K562 (cell line): Measurements from ENCODE around the gene DIPK1A. TPM values are rescaled to one million over a fixed set of nuclear protein-coding genes. Genes with fewer than 3 reads are reported as not detected.

ENCODE experiments used
- BACH1 ChIP-seq: fragments of 200-800 bp; sonication (Bioruptor generic); IDR thresholded peaks from 2 replicates; pipeline ENCODE4 v1.6.1; 2016; ENCODE audit warnings: missing genetic modification characterization, missing compliant biosample characterization
- CEBPB ChIP-seq: fragments of 450-650 bp; IDR thresholded peaks from 2 replicates; pipeline ENCODE4 v1.6.1; 2016; ENCODE audit warnings: missing genetic modification characterization, missing compliant biosample characterization
- DIDO1 ChIP-seq: fragments of 450-650 bp; IDR thresholded peaks from 2 replicates; pipeline ENCODE4 v1.6.1; 2016; ENCODE audit warnings: low read depth, missing biosample characterization, missing genetic modification characterization
- E2F1 ChIP-seq: sonication (generic); formaldehyde crosslinking; IDR thresholded peaks from 2 replicates; pipeline ENCODE4 v1.8.1; 2023; ENCODE audit warnings: mild to moderate bottlenecking, missing genetic modification reagents, moderate library complexity
- HMG20B ChIP-seq: fragments of 250-450 bp; sonication (Bioruptor Pico); IDR thresholded peaks from 2 replicates; pipeline ENCODE4 v1.5.0; 2021; ENCODE audit warnings: mild to moderate bottlenecking
- HMGN3 ChIP-seq: IDR thresholded peaks from 2 replicates; pipeline ENCODE4 v1.6.1; 2011; ENCODE audit warnings: borderline replicate concordance, low read depth, mild to moderate bottlenecking, mixed read lengths, low read length; ENCODE audit not compliant: insufficient read length; ENCODE audit errors: extremely low read depth
- JUNB ChIP-seq: fragments of 450-650 bp; formaldehyde crosslinking; conservative IDR thresholded peaks from 2 replicates; pipeline ENCODE4 v1.4.0; 2020; ENCODE audit warnings: mild to moderate bottlenecking
- MXD1 ChIP-seq: fragments of 250-450 bp; sonication (Bioruptor Pico); IDR thresholded peaks from 2 replicates; pipeline ENCODE4 v1.8.0; 2021; ENCODE audit warnings: borderline replicate concordance, mild to moderate bottlenecking, moderate library complexity; ENCODE audit not compliant: poor library complexity, severe bottlenecking
- NBN ChIP-seq: fragments of 450-650 bp; IDR thresholded peaks from 2 replicates; pipeline ENCODE4 v1.6.1; 2016; ENCODE audit warnings: low read depth, mild to moderate bottlenecking
- PCBP2 ChIP-seq: fragments of 200-400 bp; formaldehyde crosslinking; IDR thresholded peaks from 2 replicates; pipeline ENCODE4 v1.6.1; 2018; ENCODE audit warnings: low read length, low read depth, mild to moderate bottlenecking, moderate library complexity; ENCODE audit not compliant: poor library complexity, severe bottlenecking
- SMAD3 ChIP-seq: fragments of 450-650 bp; formaldehyde crosslinking; conservative IDR thresholded peaks from 2 replicates; pipeline ENCODE4 v1.4.0; 2020; ENCODE audit warnings: mild to moderate bottlenecking
- STAT5B ChIP-seq: fragments of 250-450 bp; sonication (Bioruptor Pico); IDR thresholded peaks from 2 replicates; pipeline ENCODE4 v1.8.0; 2021; ENCODE audit warnings: mild to moderate bottlenecking, inconsistent platforms
- TBL1XR1 ChIP-seq, 2 experiments: IDR thresholded peaks; 2 replicates each; pipeline ENCODE4 v1.6.1; 2012; ENCODE audit warnings: improper control_type of control experiment in 2 of 2, low read length in 2 of 2, mild to moderate bottlenecking in 1 of 2
- ZKSCAN8 ChIP-seq: fragments of 200-800 bp; sonication (Bioruptor generic); IDR thresholded peaks from 2 replicates; pipeline ENCODE4 v1.6.1; 2016; ENCODE audit warnings: missing genetic modification characterization, missing compliant biosample characterization
- ZNF174 ChIP-seq: fragments of 250-450 bp; sonication (Bioruptor Pico); IDR thresholded peaks from 2 replicates; pipeline ENCODE4 v1.4.0; 2020; ENCODE audit warnings: mild to moderate bottlenecking
- ZNF609 ChIP-seq: sonication (generic); formaldehyde crosslinking; IDR thresholded peaks from 2 replicates; pipeline ENCODE4 v1.8.1; 2023; ENCODE audit warnings: missing genetic modification reagents, mild to moderate bottlenecking, borderline replicate concordance
- polyA plus RNA-seq, 8 experiments: library from polyadenylated mRNA; depleted of rRNA in 4 of 8; stranded (reverse) in 5 of 8; unstranded in 3 of 8; fragments of >200 nt; fragmentation: Nextera tagmentation in 2 of 8; fragmentation: Illumina TruSeq in 1 of 8; extraction: Ambion mirVana in 2 of 8; extraction: Trizol in 1 of 8; gene quantifications; 2 replicates each; pipeline versions ENCODE4 v1.2.1 to v1.2.3, GENCODE V29; 2011 to 2014; ENCODE audit warnings: inconsistent platforms in 1 of 8, missing spikeins in 1 of 8
- total RNA-seq, 7 experiments: library from RNA; depleted of rRNA in 6 of 7; stranded (reverse); fragments of >200 nt in 6 of 7; fragmentation: Illumina TruSeq in 2 of 7; extraction: Trizol in 2 of 7; gene quantifications; 2 replicates each; pipeline versions ENCODE4 v1.2.1 to v1.2.3, GENCODE V29; 2011 to 2021; ENCODE audit warnings: low replicate concordance in 1 of 7
- TF ChIP-seq, protein P1 (sequence below): IDR thresholded peaks from 2 replicates; pipeline ENCODE4 v1.6.1; 2016; ENCODE audit warnings: missing genetic modification characterization, missing compliant biosample characterization
- TF ChIP-seq, protein P2 (sequence below): fragments of 200-800 bp; sonication (Bioruptor generic); IDR thresholded peaks from 2 replicates; pipeline ENCODE4 v1.6.1; 2017; ENCODE audit warnings: missing genetic modification characterization, missing compliant biosample characterization

DIPK1A gene
- total and polyA plus RNA-seq, 9 of the 15 experiments (the other 6 are each of a cell fraction or from before 2014, with no cell fraction given), result 0.54 to 2.5 (median 1.3) TPM

DNA sequence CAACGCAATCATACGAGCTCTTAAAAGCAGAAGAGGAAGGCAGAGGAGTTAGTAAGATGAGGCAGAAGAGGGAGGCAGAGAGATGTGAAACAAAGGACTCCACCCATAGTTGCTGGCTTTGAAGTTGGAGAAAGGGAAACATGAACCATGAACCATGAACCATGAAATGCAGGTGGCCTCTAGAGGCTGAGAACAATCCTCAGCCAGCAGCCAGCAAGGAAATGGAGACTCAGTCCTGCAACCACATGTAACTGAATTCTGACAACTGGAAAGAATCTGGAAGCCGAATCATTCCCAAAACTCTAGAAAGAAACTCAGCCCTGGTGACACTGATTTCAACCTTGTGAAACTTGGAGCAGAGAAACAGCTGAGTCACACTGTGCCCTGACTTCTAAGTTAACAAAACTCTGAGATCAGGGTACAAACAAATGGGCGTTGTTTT, 10.1 kb downstream of the DIPK1A start (continued):
- no peak for TF ChIP-seq ZNF609 (CRISPR knock-in tag)
- TF ChIP-seq TBL1XR1 (IDR thresholded peaks at IDR 0.05; ENCODE audit: low read length in 2 of 2), result no peak
- no peak for TF ChIP-seq SMAD3 (CRISPR knock-in tag)
- TF ChIP-seq MXD1, result no peak
- TF ChIP-seq E2F1 (CRISPR knock-in tag), result no peak
- TF ChIP-seq, protein P1, sequence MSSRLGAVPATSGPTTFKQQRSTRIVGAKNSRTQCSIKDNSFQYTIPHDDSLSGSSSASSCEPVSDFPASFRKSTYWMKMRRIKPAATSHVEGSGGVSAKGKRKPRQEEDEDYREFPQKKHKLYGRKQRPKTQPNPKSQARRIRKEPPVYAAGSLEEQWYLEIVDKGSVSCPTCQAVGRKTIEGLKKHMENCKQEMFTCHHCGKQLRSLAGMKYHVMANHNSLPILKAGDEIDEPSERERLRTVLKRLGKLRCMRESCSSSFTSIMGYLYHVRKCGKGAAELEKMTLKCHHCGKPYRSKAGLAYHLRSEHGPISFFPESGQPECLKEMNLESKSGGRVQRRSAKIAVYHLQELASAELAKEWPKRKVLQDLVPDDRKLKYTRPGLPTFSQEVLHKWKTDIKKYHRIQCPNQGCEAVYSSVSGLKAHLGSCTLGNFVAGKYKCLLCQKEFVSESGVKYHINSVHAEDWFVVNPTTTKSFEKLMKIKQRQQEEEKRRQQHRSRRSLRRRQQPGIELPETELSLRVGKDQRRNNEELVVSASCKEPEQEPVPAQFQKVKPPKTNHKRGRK, result no peak
- TF ChIP-seq PCBP2, result no peak
- peak; percentile 25; the same call in 1 of the 2 replicates for TF ChIP-seq CEBPB (tag)
- peak; percentile 87 for TF ChIP-seq BACH1 (tag)
- TF ChIP-seq, protein P2, sequence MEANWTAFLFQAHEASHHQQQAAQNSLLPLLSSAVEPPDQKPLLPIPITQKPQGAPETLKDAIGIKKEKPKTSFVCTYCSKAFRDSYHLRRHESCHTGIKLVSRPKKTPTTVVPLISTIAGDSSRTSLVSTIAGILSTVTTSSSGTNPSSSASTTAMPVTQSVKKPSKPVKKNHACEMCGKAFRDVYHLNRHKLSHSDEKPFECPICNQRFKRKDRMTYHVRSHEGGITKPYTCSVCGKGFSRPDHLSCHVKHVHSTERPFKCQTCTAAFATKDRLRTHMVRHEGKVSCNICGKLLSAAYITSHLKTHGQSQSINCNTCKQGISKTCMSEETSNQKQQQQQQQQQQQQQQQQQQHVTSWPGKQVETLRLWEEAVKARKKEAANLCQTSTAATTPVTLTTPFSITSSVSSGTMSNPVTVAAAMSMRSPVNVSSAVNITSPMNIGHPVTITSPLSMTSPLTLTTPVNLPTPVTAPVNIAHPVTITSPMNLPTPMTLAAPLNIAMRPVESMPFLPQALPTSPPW (CRISPR knock-in tag), result no peak
- no peak for TF ChIP-seq HMGN3
- no peak for TF ChIP-seq STAT5B (CRISPR knock-in tag)
- TF ChIP-seq HMG20B (CRISPR knock-in tag), result no peak
- TF ChIP-seq JUNB (CRISPR knock-in tag), result no peak
- TF ChIP-seq ZKSCAN8 (CRISPR knock-in tag), result 0 out of 2 replicates have a peak, but pooled peaks have one; percentile 29
- TF ChIP-seq NBN, result peak; percentile 80; the same call in 1 of the 2 replicates
- TF ChIP-seq ZNF174 (CRISPR knock-in tag), result no peak
- no peak for TF ChIP-seq DIDO1 (tag)
